Measurements from ENCODE around the gene ATXN1.

Gene ATXN1

DNA sequence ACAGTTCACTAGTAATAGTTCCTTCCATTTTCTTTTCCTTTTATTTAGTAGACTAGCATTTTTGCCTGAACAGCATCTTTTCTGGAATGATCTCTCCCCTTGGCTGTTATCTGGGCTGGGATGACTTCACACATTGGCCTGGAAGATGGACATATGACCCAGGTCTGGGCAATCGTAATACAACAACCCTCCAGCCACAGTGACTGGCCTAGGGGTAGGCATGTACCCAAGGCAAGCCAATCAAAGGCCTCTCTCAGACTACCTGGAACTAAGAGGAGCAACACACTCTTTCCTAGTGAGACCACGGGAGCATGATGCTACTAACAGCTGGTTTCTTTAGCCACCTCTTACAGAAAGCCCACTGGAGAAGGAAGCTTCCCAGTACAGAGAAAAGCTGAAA is 270.6 kb downstream of the ATXN1 start:
- no peak for DNase-seq

GRCh38 chr6:16488813-16489212 is 272.4 kb downstream of the ATXN1 start:
- no peak for DNase-seq

DNA sequence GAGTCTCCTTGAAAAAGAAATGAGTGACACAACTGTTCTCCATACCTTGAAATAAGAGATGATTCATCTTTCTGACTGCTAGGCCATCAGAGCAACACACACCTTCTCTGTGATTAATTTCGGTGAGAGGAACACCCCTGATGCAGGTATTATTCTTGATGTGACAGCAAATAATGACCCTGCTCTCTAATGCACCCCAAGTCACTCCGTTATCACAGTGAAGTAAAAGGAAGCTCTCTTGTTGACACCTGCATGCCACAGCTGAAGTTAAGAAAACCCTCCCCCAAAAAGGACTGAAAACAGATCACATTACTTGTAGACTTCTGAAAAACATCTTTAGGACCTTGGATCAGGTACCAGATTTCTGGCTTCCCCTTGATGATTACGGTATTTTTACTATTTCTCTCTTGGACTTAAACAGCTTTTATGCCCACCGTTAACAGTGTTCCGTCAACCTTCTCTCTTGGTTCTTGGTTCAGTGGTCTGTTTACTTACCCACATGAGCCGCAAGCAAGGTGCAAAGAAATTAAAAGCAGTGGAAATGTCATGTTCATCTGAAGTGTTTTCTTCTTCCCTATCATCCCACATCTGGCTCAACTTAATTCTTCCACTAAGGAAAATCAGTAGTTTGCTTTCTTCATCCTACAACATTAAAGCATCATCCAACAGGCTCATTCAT is 273.1 kb downstream of the ATXN1 start:
- DNase-seq = no peak

DNA sequence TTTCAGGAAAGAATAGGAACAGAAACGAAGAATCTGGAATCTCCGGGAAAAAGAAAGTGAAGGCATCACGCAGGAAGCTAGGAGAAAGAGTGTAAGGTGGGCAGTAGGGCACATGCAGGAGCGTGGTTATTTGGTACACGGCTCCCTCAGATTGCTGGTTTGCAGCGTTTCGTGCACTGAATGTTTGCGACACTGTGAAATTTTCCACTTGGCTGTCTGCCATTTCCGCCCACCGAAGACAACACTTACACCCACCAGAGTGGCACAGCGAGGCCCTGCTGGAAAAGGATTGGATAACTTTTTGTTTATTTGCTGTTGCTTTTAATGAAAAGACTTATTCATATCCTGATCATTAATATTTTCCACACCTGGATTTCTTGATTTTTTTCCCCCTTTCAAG is 274.6 kb downstream of the ATXN1 start:
- DNase-seq = no peak

DNA sequence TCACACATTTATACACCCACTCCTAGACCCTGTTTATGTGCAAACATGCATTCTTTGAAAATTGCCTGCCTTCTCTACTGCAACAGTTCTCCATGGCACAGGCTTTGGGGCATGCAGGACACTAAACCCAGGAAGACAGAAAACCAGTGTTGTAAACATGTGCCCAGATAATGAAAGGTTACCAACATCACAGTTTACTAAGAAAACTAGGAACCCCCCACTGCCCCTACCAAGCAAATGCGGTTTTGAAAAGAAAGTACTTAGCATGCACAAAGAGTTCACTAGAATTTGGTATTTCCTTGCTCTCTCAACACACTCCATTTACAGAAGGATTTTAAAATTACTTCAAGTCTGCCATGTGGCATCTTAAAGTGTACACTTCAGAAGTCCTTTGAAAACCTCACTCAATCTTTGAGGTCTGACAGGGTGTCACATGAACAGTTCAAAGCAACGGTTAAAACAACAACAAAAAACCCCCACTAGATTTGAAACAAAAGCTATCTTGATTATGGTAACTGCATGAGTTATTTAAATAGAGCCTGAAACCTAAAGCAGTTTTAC is 277.9 kb downstream of the ATXN1 start:
- no peak for DNase-seq

DNA sequence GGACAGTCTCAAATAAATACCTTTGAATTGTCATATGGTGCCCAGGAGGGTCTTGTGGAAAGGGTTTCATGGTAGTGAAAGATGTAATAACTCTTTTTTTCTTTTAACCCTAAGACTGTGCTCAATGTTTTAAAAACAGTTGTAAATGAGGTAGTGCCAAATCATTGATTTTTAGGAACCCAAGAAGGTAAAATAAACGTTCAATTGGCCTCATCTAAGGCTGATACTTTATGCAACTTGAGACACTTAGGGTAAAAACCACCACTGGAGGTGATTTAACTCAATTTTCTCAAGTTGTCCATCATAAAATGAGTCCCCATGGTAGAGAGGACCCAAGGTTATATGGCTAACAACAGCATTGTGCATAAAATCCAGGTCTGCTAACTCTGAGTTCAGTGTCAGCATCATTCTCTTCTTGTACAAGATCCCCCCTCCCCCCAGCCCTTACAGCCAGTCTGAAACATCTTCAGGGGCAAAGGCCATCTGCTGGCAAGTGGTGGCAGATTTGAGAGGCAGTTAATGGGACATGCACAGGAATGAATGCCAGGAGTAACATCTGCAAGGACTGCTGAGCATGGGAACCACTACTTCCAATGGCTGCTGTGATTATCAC is 278.5 kb downstream of the ATXN1 start:
- DNase-seq = no peak

- no peak for DNase-seq
These were observed 279.4 kb downstream of the ATXN1 start for GRCh38 chr6:16481697-16482399.

- no peak for DNase-seq
These were observed 280.3 kb downstream of the ATXN1 start for GRCh38 chr6:16480763-16481560.

- no peak for DNase-seq
These were observed 283.7 kb downstream of the ATXN1 start for GRCh38 chr6:16477367-16478149.

- no peak for DNase-seq
These were observed 284.4 kb downstream of the ATXN1 start for GRCh38 chr6:16476861-16477260.

- DNase-seq = no peak
These were observed 285.8 kb downstream of the ATXN1 start for GRCh38 chr6:16475494-16475781.

DNA sequence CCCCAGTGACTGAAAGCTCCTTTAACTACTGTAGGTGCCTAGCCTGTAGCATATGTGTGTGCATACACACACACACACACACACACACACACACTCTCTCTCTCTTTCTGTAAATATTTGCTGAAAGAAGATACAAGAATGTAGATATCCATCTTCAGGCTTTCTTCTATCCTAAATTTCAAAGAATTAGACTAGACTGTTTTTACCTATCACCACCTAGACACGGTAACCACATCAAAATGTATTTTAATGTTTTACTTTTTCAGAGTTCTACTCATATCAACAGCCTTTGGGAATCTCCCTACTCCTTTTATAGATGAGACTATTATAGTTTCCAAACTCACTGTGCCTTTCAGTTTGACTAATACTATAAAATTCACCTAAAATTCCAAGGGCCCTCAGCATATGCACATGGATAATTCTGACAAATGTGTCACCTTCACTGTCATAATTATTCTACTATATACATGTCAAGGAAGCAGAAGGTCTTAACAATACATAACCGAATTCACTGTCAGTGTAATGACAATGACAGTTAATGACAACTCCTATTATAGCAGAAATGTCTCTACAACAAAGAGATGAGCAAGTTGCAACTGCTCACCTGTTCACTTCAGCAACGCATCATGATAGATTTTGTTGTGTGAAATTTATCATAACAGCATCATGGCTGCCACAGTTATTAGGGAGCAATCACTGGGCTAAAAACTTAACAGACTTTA is 286.3 kb downstream of the ATXN1 start:
- no peak for DNase-seq

DNA sequence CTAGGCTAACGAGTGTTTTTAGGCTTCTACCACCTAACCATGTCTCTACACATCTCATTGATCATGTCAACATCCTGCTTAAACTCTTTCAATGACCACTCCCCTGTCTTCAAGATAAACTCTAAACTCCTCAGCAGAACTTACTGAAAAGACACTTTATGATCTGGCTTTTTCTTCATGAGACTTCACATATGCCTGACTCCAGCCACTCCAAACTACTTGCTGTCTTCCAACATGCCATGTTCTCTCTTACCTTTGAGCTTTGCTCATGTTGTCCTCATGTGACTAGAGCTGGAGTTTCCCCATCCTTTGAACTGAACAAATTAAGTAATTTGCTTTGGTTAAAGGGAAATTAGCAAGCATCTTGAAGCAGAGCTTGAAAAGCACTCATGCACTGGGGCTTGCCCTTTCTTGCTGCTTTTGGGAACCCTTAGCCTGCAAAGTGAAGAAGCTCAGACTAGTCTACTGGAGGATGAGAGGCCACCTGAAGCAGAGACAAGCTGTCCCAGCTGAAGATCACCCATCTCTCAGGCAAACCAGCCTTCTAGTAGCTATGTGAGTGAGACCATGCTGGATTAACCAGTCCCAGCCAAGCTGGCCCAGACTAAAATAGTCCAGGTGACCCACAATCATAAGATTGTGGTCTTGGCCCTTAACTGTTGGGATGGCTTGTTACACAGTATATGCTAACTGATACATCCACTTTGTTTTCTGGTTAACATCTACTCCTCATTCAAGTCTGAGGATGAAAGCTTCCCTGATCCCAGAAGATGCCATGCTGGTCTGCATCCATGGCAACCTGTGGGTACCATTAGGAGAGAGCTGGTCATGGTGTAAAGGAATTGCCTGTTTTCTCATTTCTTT is 287.1 kb downstream of the ATXN1 start:
- no peak for DNase-seq

DNA sequence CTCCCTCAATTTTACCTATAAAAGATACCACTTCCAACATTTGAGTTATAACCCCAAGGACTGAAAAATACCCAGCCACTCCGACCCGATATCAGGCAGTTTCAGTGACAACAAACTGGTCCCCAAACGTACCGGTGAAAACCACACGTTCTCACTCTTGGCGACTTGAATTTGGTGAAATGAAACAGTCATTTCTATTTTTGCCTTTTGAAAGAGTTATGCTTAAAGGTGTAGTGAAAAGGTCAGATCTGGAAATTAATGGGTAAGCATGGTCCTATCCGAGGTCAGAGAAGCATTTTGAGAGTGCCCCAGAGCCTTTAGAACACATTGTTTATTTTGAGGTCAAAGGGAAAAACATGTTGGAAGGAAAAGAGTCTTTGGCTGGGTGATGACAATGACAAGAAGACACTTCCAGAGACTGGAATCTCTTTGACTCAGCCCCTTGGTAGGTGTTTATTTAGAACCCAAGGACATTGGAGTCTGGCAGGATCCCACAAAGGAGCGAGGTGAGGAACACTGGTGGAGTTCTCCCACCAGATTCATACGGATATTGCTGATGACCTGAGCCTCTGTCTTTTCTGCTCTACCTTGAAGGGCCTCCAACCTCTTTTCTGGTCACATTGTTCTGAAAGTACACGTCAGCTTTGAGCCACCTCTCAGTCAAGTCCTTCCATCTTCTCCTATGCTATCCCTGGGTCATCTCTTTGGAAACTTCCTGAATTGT is 287.9 kb downstream of the ATXN1 start:
- no peak for DNase-seq

DNA sequence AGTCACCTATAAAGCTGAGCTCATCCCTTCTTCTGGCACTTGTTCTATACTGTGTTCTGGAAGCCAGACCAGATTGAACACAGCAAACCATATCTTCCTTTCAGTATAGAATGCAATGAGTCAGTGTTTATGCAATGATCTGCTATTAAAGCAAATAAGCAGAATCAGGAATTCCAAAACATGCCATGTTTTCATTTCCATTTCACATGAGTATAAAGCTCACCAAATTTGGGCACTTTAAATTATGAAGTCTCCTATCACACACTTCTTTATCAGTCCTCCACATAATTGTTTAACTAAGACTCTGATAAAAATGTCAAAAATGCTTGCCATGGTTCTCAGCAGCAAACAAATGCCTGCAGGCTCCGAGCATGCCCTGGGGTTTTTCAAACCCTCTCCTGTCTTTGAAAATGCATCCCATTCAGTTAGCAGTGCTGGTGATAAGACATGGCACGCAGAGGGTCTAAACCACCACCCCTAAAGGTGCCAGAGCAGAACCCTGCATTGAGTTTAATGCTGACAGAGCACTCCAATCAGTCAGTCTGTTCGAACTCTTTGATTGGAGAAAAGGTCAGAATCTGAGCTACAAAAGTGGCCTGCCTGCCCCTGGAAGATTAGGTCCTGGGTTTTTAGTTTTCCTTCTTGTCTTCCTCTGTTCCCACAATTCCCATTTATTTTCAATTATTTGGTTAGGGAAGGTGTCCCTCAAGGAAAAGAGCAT is 288.8 kb downstream of the ATXN1 start:
- no peak for DNase-seq

GRCh38 chr6:16471910-16472297 is 289.4 kb downstream of the ATXN1 start:
- DNase-seq = no peak

DNA sequence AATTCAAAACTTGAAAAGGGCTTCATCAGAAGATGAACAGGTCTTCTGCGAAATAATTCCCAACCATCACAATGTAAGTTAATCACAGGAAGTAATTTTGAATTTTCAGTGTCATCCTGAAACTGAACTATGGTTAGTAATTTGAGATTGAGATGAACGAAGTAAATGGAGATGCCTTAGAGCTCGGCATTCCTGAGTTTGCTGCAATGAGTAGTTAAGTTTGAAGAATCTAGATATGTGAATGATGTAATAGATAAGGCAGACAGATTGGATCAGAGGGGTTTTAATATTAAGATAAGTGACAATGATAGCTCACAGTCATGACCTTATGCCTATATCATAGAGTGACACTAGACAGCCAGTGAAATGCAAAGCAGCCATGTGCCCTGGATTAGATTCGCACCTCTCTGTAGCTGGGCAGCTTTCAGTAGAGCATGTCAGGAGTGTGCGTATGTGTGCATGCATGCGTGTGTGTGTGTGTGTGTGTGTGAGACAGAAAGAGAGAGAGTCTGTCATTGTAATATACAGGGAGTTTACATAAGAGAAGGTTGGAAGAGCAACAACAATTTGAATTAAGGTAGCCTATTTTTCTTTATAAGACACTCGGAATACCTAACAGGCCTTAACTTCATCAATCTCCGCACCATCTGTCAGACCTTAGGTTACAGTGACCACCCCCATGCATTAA is 289.9 kb downstream of the ATXN1 start:
- no peak for DNase-seq

DNA sequence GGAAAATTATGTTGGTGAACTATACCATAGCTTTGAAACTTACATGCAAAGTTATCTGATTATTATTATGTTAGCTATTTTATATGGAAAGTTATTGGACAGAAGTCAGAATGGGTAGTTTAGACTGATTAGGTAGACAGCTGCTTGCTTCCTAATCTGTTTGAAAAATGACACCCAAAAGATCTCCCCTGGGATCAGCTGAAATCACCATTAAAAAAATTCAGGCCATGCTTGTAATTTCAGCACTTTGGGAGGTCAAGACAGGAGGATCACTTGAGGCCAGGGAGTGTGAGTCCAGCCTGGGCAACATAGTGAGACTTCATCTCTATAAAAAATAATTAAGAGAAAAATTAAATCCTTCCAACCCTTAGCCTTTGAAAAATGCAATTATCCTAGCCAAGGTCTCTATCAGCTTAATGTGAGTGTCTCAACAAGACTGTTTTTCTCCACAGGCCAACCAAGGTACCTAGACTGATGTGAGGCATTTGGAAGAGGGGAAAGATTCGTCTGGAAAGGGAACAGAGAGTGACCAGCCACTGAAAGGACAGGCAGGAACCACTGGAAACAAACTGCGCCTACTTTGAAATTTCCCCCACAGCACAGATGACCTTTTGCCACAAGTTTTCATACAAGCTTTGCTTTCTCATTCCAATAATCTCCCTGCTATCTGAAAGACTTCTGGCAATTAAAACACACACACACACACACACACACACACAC is 290.6 kb downstream of the ATXN1 start:
- DNase-seq = no peak
